GDM1 (cell line): Measurements from ENCODE around the gene NET1.
A peak's percentile ranks its signal among the peaks of the same experiment; 100 is the strongest.
"Not testable (repeated sequence)": the region's sequence is repeated elsewhere in the genome, so short reads cannot be mapped to it uniquely, and the experiment has no call there.

Experiments used
- DNase-seq: peaks from one replicate; lab custom pipeline; 2025; lab: John Stamatoyannopoulos, UW

The NET1 gene, protein sequence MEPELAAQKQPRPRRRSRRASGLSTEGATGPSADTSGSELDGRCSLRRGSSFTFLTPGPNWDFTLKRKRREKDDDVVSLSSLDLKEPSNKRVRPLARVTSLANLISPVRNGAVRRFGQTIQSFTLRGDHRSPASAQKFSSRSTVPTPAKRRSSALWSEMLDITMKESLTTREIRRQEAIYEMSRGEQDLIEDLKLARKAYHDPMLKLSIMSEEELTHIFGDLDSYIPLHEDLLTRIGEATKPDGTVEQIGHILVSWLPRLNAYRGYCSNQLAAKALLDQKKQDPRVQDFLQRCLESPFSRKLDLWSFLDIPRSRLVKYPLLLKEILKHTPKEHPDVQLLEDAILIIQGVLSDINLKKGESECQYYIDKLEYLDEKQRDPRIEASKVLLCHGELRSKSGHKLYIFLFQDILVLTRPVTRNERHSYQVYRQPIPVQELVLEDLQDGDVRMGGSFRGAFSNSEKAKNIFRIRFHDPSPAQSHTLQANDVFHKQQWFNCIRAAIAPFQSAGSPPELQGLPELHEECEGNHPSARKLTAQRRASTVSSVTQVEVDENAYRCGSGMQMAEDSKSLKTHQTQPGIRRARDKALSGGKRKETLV

DNA sequence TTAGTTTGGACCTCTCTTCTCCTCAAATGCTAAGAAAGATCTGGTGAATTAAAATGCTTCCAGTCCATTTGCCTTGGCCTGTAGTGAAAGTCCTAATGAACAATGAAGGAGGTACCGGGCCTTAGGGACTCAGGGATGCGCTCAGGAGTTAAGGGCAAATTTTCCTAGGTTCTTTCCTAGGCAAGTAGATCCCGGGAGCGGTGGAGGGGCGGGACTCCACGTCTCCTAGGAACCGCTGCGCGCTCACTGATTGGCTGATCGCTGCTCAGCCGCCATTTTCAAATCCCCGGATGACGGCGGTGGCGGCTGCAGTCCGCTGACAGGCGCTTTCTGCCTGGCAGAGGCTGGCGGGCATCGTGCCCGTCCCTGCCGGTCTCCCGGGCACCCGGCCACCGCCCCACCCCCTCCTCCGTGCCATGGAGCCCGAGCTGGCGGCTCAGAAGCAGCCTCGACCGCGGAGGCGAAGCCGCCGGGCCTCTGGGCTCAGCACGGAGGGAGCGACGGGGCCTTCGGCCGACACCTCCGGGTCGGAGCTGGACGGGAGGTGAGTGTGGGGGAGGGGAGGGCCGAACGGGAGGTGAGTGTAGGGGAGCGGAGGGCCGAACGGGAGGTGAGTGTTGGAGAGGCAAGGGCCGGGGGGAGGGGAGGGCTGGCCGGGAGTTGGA, at the start of gene NET1:
Gene NET1 (plus strand): TSS at position 281 of the 665 bp plus-strand sequence. CDS start 136 bp downstream, at position 417.
- DNase-seq, result peak; percentile 79

DNA sequence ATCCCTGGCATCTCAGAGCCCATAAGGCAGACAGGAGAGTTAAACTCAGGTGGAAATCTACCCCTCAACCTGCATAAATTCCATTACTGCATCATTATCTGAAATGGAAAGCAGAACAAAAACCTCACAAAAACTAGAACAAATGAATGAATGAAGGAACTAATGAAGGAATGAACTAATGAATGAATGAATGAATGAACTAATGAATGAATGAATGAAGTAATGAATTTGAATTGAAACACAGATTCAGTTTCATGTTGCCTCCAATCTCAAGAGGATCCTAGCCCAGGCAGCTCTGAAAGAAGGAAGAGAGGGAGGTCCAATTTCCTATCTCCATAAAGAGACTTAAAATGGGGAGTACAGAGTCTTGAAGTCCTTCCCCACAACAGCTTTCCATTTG, 49.5 kb upstream of the NET1 start:
- no peak for DNase-seq

DNA sequence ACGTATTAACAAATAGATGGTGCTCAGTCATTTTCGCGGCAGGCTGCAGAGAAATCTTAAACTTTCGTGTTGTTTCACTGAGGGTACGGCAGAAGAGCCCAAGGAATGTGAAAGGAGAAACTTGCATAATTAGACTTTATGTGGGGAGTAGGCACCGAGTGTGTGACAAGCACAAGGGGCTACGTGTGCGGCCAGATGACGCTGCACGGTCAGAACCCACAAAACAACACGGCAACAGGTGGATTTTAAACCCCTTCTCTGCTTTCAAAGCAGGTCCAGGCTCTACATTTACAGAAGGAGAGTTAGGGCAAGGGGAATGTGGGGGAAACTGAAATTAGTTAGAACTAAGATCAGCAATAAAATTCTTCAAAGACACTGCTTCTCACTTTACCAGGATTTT, 48.0 kb upstream of the NET1 start:
- DNase-seq, result no peak

DNA sequence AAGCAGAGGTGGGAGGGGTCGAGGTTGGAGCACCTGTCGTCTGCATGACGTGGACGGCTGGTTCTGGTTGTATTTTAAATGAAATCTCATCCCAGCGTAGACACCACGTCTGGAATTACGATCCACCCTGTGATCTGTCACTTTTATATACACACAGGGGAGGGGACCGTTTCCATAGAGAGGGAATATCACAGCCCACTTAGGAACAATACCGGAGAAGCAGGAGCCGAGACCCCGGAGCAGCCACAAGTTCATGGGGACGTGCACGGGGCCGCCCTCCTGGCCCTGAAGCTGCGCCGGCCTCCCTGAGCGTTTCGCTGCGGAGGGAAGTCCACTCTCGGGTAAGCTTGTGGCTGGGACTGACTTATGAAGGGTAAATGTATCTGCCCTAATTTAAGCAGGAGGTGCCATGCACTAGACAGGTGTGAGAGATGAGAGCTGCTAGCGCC, 47.4 kb upstream of the NET1 start, which contains the start of gene UCN3:
Gene UCN3 (plus strand): TSS at position 77 of the 449 bp plus-strand sequence. CDS start 8,755 bp downstream, outside the sequence.
- DNase-seq, result no peak

DNA sequence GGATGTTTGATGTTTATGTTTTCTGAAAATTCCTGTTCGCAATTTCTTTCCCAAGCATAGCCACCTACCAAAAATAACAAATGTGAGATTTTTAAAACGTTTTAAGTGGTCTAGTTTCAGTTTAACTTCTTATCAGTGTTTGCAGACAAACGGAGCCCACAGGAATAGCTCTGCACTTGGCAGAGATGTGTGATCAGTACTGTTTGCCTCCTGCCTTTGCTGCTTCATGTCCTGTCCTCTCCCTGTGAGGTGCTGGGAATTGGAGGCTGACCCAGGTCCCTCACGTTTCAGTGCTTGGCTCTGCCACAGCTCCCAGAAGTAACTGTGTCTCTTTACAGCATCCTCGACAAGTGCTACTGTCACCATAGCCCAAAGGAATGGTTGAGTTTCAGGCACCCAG, 46.4 kb upstream of the NET1 start:
- DNase-seq, result no peak

DNA sequence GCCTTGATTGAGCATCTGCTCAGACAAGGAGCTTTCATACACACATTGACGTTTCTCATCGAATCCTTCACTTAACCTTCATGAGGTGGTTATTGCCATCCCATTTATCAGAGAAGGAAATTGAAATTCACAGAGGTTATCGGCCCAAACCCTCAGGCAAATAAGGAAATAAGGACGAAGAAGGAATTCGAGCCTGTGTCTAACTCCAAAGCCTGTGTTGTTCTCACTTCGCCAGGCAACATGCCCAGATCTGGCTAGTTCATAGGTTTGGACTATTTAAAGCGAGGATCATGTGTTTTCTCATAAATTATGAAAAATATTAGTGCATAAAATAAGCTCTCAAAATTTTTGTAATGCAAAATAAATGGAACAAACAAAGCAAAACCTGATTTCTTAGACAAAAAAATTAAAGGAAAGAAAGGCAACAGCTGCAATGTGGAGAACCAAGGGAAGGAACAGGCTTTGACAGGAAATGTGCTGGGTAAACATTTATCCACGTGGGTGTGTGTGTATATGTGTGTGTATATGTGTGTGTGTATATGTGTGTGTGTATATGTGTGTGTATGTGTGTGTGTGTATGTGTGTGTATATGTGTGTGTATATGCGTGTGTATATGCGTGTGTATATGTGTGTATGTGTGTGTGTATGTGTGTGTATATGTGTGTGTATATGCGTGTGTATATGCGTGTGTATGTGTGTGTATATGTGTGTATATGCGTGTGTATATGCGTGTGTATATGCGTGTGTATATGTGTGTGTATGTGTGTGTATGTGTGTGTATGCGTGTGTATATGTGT, 42.8 kb upstream of the NET1 start:
- DNase-seq, result no peak

DNA sequence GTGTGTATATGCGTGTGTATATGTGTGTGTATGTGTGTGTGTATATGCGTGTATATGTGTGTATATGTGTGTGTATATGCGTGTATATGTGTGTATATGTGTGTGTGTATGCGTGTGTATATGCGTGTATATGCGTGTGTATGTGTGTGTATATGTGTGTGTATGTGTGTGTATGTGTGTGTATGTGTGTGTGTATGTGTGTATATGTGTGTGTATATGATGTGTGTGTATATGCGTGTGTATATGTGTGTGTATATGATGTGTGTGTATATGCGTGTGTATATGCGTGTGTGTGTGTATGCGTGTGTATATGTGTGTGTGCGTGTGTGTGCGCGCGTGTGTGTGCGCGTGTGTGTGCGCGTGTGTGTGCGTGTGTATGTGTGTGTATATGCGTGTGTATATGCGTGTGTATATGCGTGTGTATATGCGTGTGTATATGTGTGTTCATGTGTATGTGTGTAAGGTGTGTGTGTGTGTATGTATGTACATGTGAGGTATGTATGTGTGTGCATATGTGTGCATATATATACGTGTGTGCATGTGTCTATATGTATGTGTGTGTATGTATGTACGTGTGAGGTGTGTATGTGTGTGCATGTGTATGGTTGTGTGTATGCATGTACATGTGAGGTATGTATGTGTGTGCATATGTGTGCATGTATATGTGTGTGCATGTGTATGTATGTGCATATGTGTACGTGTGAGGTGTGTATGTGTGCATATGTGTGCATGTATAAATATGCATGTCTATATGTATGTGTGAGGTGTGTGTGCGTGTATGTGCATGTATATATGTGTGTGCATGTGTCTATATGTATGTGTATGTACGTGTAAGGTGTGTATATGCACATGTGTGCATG, 41.6 kb upstream of the NET1 start:
- no peak for DNase-seq

DNA sequence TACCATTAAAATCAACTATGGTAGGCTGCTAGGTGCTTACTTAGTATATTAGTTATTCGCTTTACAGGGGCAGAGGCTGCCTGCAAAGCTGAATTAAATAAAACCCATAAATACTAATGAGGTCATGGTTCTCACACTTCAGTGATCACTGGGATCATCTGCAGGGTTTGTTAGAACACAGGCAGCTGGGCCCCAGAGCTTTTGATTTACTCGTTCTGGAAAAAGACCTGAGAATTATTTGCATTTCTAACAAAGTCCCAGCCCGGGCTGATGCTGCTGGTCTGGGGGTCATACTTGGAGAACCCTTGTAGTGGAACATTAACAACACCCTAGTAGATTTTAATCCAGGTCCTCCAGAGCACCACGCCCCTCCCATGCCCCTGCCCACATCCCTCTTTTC, 39.0 kb upstream of the NET1 start:
- DNase-seq, result no peak

DNA sequence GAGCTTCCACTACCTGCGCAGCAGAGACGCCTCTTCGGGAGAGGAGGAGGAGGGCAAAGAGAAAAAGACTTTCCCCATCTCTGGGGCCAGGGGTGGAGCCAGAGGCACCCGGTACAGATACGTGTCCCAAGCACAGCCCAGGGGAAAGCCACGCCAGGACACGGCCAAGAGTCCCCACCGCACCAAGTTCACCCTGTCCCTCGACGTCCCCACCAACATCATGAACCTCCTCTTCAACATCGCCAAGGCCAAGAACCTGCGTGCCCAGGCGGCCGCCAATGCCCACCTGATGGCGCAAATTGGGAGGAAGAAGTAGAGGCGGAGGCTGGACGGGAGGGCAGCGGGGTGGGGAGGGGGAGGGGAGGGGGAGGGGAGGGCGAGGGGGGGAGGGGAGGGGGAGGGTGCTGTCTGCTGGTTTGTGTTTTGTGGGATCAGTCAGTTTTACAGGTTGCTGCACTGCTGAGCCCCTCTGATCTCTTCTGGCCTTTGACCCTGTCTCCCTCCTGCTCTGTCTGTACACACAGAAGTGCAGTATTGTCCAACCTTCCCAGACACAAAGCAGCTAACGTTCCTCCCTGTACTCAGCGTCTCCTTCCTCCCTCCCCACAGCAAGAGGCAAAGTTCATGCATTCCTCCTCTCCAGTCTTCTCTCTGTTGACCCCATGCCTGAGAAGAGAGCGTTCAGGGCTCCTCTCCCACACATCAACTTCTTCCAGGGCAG, 38.3 kb upstream of the NET1 start:
- DNase-seq, result no peak

DNA sequence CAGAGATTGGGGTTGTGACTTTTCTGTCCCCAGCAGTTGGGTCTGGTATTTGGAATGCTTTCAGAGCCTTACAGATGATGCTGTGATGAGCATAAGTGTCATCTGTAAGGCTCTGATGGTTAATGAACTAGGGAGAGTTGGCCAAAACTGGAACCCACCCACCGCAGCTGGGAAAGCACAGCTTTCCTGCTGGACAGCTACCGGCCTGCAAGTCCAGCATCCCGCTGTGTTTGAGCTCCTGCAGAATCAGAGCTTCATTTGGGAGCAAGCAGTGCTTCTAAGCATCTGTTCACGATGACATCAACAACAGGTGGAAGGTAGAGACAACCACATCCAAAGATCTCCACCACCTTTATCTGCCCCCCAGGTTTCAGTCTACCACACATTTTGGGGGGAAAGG, 35.9 kb upstream of the NET1 start:
- DNase-seq, result no peak

DNA sequence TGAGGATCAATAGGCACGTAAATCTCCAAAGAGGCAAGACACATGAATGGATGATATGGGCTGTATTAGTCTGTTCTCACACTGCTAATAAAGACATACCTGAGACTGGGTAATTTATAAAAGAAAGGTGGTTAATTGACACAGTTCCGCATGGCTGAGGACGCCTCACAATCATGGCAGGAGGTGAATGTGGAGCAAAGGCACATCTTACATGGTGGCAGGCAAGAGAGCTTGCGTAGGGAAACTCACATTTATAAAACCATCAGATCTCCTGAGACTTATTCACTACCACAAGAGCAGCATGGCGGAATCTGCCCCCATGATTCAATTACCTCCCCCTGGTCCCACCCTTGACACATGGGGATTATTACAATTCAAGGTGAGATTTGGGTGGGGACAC, 33.2 kb upstream of the NET1 start:
- not testable (repeated sequence) for DNase-seq

DNA sequence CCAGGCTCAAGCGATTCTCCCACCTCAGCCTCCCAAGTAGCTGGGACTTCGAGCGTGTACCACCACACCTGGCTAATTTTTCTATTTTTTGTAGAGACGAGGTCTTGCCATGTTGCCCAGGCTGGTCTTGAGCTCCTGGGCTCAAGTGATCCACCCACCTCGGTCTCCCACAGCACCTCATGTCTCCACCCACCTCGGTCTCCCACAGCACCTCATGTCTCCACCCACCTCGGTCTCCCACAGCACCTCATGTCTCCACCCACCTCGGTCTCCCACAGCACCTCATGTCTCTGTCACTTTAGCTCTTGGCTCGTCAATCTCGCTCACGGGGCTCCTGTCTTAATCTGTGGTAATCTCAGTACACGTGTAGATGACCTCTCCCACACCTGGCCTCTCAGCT, 32.0 kb upstream of the NET1 start:
- DNase-seq, result not testable (repeated sequence)

DNA sequence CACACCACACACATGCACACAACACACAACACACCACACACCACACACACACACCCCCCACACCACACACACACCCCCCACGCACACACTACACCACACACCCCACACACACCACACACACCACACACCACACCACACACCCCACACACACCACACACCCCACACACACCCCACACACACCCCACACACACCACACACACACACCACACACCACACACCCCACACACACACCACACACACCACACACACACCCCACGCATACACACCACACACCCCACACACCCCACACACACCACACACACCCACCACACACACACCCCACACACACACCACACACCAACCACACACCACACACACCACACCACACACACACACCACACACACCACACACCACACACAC, 31.2 kb upstream of the NET1 start:
- no peak for DNase-seq

DNA sequence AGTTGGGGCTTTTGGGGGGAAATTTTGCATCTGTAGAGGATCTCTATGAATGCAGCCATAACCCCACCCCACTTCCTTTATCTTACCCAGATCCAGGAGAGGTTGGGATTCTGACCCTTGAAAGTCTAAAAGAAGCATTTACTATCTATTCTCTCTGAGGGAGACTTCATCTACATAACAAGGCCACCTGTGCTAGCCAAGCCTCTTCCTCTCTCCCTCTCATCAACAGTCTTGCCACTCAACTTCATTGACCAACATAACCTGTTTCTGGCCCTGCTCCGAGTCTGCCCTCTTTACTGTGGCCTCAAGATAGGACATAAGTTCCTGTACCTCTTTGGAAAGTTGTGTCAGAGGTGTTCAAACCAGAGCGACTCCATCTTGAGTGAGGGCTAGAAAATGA, 27.1 kb upstream of the NET1 start:
- no peak for DNase-seq

DNA sequence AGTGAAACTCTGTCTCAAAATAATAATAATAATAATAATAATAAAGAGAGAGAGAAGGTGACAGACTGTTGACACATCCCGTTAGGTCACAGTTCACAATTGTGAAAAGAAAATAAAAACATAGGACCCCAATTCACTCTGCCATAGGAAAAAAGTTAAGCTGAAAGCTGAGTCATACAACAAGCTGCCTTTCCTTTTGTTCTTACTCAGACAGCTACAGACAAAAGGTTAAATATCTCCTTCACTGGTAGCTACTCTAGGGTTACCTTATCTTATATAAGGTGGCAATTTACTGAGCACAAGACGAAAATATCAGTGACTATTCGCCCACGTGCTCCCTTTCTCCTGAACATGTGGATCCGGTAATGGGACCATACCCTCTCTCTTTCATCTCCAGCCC, 25.2 kb upstream of the NET1 start:
- DNase-seq, result no peak

DNA sequence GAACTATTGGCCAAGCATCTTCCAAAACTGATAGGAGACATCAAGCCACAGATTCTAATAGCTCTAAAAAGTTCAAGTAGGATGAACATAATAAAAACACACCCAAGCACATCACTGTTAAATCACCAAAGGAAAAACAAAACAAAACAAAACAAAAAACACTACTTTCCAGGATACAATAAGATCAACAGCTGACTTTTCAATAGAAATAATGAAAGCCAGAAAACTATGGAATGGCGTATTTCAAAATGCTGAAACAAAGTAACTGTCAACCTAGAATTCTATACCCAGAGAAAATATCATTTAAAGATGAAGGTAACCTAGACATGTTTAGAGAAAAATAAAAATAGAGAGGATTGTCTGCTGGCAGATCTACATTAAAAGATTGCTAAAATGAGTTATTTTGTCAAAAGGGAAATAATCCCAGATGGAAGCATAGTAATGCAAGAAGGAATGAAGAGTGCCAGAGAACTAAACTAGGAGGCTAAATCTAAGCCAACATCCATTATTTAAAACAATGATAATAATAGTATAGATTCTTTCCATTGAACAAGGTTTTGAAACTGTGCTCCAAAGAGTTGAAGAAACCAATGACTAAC, 21.7 kb upstream of the NET1 start:
- DNase-seq, result no peak

DNA sequence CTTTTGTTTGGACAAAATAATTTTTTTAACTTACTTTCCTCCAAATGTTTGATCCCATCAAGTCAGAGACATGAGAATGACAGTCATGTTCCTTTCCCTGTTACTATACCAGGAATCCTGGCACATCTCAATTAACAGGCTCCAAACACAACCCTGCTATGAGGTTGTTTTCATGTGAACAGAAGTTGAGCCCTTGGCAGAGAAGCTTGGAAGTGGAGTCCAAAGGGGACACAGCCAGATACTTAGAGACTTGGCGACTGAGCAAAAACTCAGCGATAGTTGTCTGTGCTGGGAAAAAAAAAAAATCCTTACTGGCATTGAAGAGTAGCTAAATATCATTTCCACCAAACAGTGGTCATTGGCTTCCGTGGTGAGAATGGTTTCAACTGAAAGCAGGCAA, 20.6 kb upstream of the NET1 start:
- no peak for DNase-seq

DNA sequence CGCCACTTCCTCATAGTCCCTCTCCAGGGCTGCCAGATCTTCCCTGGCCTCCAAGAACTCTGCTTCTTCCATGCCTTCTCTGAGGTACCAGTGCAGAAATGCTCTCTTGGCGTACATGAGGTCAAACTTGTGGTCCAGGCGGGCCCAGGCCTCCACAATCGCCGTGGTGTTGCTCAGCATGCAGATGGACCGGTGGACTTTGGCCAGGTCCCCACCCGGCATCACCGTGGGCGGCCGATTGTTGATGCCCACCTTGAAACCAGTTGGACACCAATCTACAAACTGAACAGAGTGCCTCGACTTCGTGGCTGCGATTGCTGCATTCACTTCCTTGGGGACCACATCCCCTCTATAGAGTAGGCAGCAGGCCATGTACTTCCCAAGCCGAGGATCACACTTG, 18.8 kb upstream of the NET1 start:
- DNase-seq, result no peak

DNA sequence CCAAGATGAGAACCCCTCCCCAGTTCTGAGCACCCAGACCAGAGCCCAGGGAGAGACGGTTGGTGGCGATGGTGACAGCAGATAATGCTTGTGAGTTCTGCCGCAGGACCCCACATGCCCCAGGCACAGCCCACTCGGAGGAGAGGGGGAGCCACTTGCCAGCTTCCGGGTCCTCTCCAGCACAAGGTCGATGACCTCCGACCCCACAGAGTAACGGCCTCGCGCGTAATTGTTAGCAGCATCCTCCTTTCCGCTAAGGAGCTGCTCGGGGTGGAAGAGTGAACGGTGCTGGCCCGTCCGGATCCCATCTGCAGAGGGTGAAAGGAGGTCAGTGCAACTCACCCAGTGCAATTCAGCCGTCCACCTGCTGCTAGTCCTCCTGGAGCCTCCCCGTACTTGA, 17.2 kb upstream of the NET1 start:
- DNase-seq, result no peak
